ENCODE data around the gene HAPLN1.

Gene HAPLN1

GRCh38 chr5:83715236-83716065 is 5.2 kb downstream of the HAPLN1 start:
- H3K4me1 ChIP-seq (ENCODE audit: insufficient read depth, low read length), result no peaks in the 10 kb centered on the region
- no peaks in the 10 kb centered on the region for H3K36me3 ChIP-seq (ENCODE audit: insufficient read depth, low read length)
- H3K9me3 ChIP-seq (ENCODE audit: low read length), result no peaks in the 10 kb centered on the region
- no peak overlapping the region for H3K9ac ChIP-seq (ENCODE audit: low read length)
- H3K27ac ChIP-seq (ENCODE audit: low read depth, low read length), result no peak overlapping the region
- H3K27me3 ChIP-seq (ENCODE audit: control insufficient read depth in 1 of 2, insufficient read depth in 2 of 2, low read length in 2 of 2), result no peaks in the 10 kb centered on the region
- H3K4me3 ChIP-seq (ENCODE audit: low read depth in 1 of 2, low read length in 2 of 2), result no peak overlapping the region

GRCh38 chr5:83714810-83715209 is 5.8 kb downstream of the HAPLN1 start:
- H3K36me3 ChIP-seq (ENCODE audit: insufficient read depth, low read length), result no peaks in the 10 kb centered on the region
- H3K27ac ChIP-seq (ENCODE audit: low read depth, low read length), result no peak overlapping the region
- no peaks in the 10 kb centered on the region for H3K9me3 ChIP-seq (ENCODE audit: low read length)
- H3K9ac ChIP-seq (ENCODE audit: low read length), result no peak overlapping the region
- H3K27me3 ChIP-seq (ENCODE audit: control insufficient read depth in 1 of 2, insufficient read depth in 2 of 2, low read length in 2 of 2), result no peaks in the 10 kb centered on the region
- H3K4me3 ChIP-seq (ENCODE audit: low read depth in 1 of 2, low read length in 2 of 2), result no peak overlapping the region
- H3K4me1 ChIP-seq (ENCODE audit: insufficient read depth, low read length), result no peaks in the 10 kb centered on the region

- no peak overlapping the region for H3K9ac ChIP-seq (ENCODE audit: low read length)
- no peaks in the 10 kb centered on the region for H3K9me3 ChIP-seq (ENCODE audit: low read length)
- no peaks in the 10 kb centered on the region for H3K36me3 ChIP-seq (ENCODE audit: insufficient read depth, low read length)
- no peak overlapping the region for H3K27ac ChIP-seq (ENCODE audit: low read depth, low read length)
- no peak overlapping the region for H3K4me3 ChIP-seq (ENCODE audit: low read depth in 1 of 2, low read length in 2 of 2)
- no peaks in the 10 kb centered on the region for H3K4me1 ChIP-seq (ENCODE audit: insufficient read depth, low read length)
- H3K27me3 ChIP-seq (ENCODE audit: control insufficient read depth in 1 of 2, insufficient read depth in 2 of 2, low read length in 2 of 2), result no peaks in the 10 kb centered on the region
These were observed 8.6 kb downstream of the HAPLN1 start for GRCh38 chr5:83711982-83712601.

- Histone ChIP-seq H3K9me3 (ENCODE audit: low read length) (peaks cover 6% of the 10 kb centered on the region), H3K27ac (ENCODE audit: low read depth, low read length) (no peak overlapping the region), H3K4me1 (ENCODE audit: insufficient read depth, low read length) (no peaks in the 10 kb centered on the region), H3K36me3 (ENCODE audit: insufficient read depth, low read length) (no peaks in the 10 kb centered on the region), H3K27me3 (ENCODE audit: control insufficient read depth in 1 of 2, insufficient read depth in 2 of 2, low read length in 2 of 2) (no peaks in the 10 kb centered on the region), H3K4me3 (ENCODE audit: low read depth in 1 of 2, low read length in 2 of 2) (no peak overlapping the region), H3K9ac (ENCODE audit: low read length) (no peak overlapping the region)
These were observed 10.7 kb downstream of the HAPLN1 start for GRCh38 chr5:83709973-83710372.

GRCh38 chr5:83708170-83708569 is 12.5 kb downstream of the HAPLN1 start:
- Histone ChIP-seq H3K9me3 (ENCODE audit: low read length) (peaks cover 6% of the 10 kb centered on the region), H3K27ac (ENCODE audit: low read depth, low read length) (no peak overlapping the region), H3K4me1 (ENCODE audit: insufficient read depth, low read length) (no peaks in the 10 kb centered on the region), H3K4me3 (ENCODE audit: low read depth in 1 of 2, low read length in 2 of 2) (no peak overlapping the region), H3K27me3 (ENCODE audit: control insufficient read depth in 1 of 2, insufficient read depth in 2 of 2, low read length in 2 of 2) (no peaks in the 10 kb centered on the region), H3K9ac (ENCODE audit: low read length) (no peak overlapping the region), H3K36me3 (ENCODE audit: insufficient read depth, low read length) (no peaks in the 10 kb centered on the region)

- no peaks in the 10 kb centered on the region for H3K4me1 ChIP-seq (ENCODE audit: insufficient read depth, low read length)
- H3K27me3 ChIP-seq (ENCODE audit: control insufficient read depth in 1 of 2, insufficient read depth in 2 of 2, low read length in 2 of 2), result no peaks in the 10 kb centered on the region
- no peak overlapping the region for H3K9ac ChIP-seq (ENCODE audit: low read length)
- H3K9me3 ChIP-seq (ENCODE audit: low read length), result peaks cover 6% of the 10 kb centered on the region
- H3K27ac ChIP-seq (ENCODE audit: low read depth, low read length), result no peak overlapping the region
- no peak overlapping the region for H3K4me3 ChIP-seq (ENCODE audit: low read depth in 1 of 2, low read length in 2 of 2)
- no peaks in the 10 kb centered on the region for H3K36me3 ChIP-seq (ENCODE audit: insufficient read depth, low read length)
These were observed 17.6 kb downstream of the HAPLN1 start for GRCh38 chr5:83703059-83703458.

- H3K27ac ChIP-seq (ENCODE audit: low read depth, low read length), result no peak overlapping the region
- peaks cover 6% of the 10 kb centered on the region for H3K9me3 ChIP-seq (ENCODE audit: low read length)
- H3K9ac ChIP-seq (ENCODE audit: low read length), result no peak overlapping the region
- H3K36me3 ChIP-seq (ENCODE audit: insufficient read depth, low read length), result no peaks in the 10 kb centered on the region
- H3K4me1 ChIP-seq (ENCODE audit: insufficient read depth, low read length), result no peaks in the 10 kb centered on the region
- no peak overlapping the region for H3K4me3 ChIP-seq (ENCODE audit: low read depth in 1 of 2, low read length in 2 of 2)
- H3K27me3 ChIP-seq (ENCODE audit: control insufficient read depth in 1 of 2, insufficient read depth in 2 of 2, low read length in 2 of 2), result no peaks in the 10 kb centered on the region
These were observed 18.8 kb downstream of the HAPLN1 start for GRCh38 chr5:83701886-83702285.

GRCh38 chr5:83689881-83690280 is 30.8 kb downstream of the HAPLN1 start:
- Histone ChIP-seq H3K4me3 (ENCODE audit: low read depth in 1 of 2, low read length in 2 of 2) (no peak overlapping the region), H3K4me1 (ENCODE audit: insufficient read depth, low read length) (no peaks in the 10 kb centered on the region), H3K27ac (ENCODE audit: low read depth, low read length) (no peak overlapping the region), H3K9me3 (ENCODE audit: low read length) (no peaks in the 10 kb centered on the region), H3K9ac (ENCODE audit: low read length) (no peak overlapping the region), H3K27me3 (ENCODE audit: control insufficient read depth in 1 of 2, insufficient read depth in 2 of 2, low read length in 2 of 2) (no peaks in the 10 kb centered on the region), H3K36me3 (ENCODE audit: insufficient read depth, low read length) (no peaks in the 10 kb centered on the region)

- no peaks in the 10 kb centered on the region for H3K36me3 ChIP-seq (ENCODE audit: insufficient read depth, low read length)
- H3K27ac ChIP-seq (ENCODE audit: low read depth, low read length), result no peak overlapping the region
These were observed 32.4 kb downstream of the HAPLN1 start for GRCh38 chr5:83688281-83688680.

GRCh38 chr5:83687124-83687619 is 33.5 kb downstream of the HAPLN1 start:
- H3K36me3 ChIP-seq (ENCODE audit: insufficient read depth, low read length), result no peaks in the 10 kb centered on the region
- no peaks in the 10 kb centered on the region for H3K27me3 ChIP-seq (ENCODE audit: control insufficient read depth in 1 of 2, insufficient read depth in 2 of 2, low read length in 2 of 2)
- H3K4me3 ChIP-seq (ENCODE audit: low read depth in 1 of 2, low read length in 2 of 2), result no peak overlapping the region
- H3K9ac ChIP-seq (ENCODE audit: low read length), result no peak overlapping the region
- H3K27ac ChIP-seq (ENCODE audit: low read depth, low read length), result no peak overlapping the region
- no peaks in the 10 kb centered on the region for H3K4me1 ChIP-seq (ENCODE audit: insufficient read depth, low read length)
- no peaks in the 10 kb centered on the region for H3K9me3 ChIP-seq (ENCODE audit: low read length)

More at GRCh38 chr5:83688281-83688680, 32.4 kb downstream of the HAPLN1 start:
- Histone ChIP-seq H3K27me3 (ENCODE audit: control insufficient read depth in 1 of 2, insufficient read depth in 2 of 2, low read length in 2 of 2) (no peaks in the 10 kb centered on the region), H3K9ac (ENCODE audit: low read length) (no peak overlapping the region), H3K4me1 (ENCODE audit: insufficient read depth, low read length) (no peaks in the 10 kb centered on the region), H3K4me3 (ENCODE audit: low read depth in 1 of 2, low read length in 2 of 2) (no peak overlapping the region), H3K9me3 (ENCODE audit: low read length) (no peaks in the 10 kb centered on the region)

GRCh38 chr5:83686251-83686650 is 34.4 kb downstream of the HAPLN1 start:
- H3K36me3 ChIP-seq (ENCODE audit: insufficient read depth, low read length), result no peaks in the 10 kb centered on the region
- H3K9ac ChIP-seq (ENCODE audit: low read length), result no peak overlapping the region
- no peaks in the 10 kb centered on the region for H3K27me3 ChIP-seq (ENCODE audit: control insufficient read depth in 1 of 2, insufficient read depth in 2 of 2, low read length in 2 of 2)
- no peaks in the 10 kb centered on the region for H3K9me3 ChIP-seq (ENCODE audit: low read length)
- H3K27ac ChIP-seq (ENCODE audit: low read depth, low read length), result no peak overlapping the region
- H3K4me3 ChIP-seq (ENCODE audit: low read depth in 1 of 2, low read length in 2 of 2), result no peak overlapping the region
- no peaks in the 10 kb centered on the region for H3K4me1 ChIP-seq (ENCODE audit: insufficient read depth, low read length)

Data from muscle layer of colon (tissue), 2 donors.